NCI-H2107 treated with DMSO at 0.1 percent for 48 hours (cell line): ENCODE results near the gene INPP5E.
A peak's percentile ranks its signal among the peaks of the same experiment; 100 is the strongest.

Experiments used
- DNase-seq: peaks from one replicate; lab custom pipeline; 2025; ENCODE audit not compliant: unreplicated experiment; lab: John Stamatoyannopoulos, UW

INPP5E gene

GRCh38 chr9:136439481-136440408 lies at the start of gene INPP5E:
TSS of gene INPP5E (minus strand) at chr9:136439845. CDS start at chr9:136439419, 426 bp downstream.
- peak; percentile 27 for DNase-seq

- DNase-seq = peak; percentile 36
These were observed 48.9 kb upstream of the INPP5E start for GRCh38 chr9:136488247-136489214.

- no peak for DNase-seq
These were observed 48.0 kb upstream of the INPP5E start for GRCh38 chr9:136487672-136488071.

- DNase-seq = no peak
These were observed 47.4 kb upstream of the INPP5E start for GRCh38 chr9:136486823-136487620.

DNA sequence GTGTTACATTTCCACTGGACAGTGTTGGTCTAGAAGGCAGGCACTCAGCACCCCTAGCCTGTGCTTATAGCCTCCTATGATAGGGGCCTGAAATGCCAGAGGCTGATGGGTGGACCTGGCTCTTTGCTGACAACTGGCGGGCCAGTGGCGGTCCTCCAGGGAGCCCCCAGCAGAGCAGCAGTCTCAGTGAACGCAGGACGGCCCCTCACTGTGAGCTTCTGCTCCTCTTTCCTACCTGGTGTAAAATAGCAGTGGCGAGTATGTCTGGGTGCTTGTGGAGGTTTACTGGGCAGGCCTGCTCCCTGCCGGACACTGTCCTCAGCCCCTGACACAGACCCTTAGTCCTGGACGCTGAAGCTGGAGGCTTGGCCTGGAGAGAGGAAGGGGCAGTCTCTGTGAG lies 46.5 kb upstream of the INPP5E start:
- DNase-seq = no peak

GRCh38 chr9:136485049-136486045 lies 45.7 kb upstream of the INPP5E start:
- peak; percentile 67 for DNase-seq

DNA sequence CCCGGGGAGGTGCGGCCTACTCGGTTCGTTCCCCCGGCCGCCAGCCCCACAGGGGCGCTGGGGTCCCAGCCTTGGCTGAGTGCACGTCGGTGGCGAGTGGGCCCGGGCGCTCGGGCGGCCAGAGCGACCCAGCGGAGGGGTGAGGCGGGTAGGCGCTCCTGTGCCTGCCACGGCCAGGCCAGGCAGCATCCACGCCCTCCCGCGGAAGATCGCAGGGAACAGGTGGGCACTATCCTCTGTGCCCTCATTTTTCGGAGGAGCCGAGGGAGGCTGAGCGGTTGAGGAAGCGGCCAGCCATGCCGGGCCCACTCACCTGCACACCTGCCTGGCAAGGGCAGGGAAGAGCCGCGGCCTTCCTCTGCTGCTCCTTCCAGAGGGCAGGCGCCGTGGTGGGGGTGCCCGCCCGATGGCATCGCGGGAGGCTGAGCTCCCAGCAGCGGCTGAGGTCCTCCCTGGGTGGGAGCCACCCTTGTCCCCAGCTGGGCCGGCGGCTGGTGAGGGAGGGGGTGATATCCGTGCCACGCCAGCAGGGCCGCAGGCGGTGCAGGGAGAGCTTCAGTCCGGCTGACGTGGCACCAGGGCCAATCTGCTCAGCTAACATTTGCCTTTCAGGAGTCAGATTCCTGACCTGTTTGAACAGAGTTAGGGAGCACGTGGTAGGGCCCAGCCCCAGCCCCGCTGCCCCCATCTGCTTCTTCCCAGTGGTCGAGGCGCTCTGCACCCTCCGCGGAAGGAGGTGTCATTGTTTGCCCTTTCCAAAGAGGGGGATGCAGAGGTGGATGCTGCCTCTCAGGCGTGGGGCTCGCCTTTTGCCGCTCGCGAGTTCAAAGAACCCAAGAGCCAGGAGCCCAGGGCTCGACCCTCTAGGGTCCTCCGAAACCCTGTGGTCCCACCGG lies 44.8 kb upstream of the INPP5E start:
- DNase-seq = no peak

- DNase-seq = peak; percentile 76
These were observed 44.0 kb upstream of the INPP5E start for GRCh38 chr9:136483589-136484152.

GRCh38 chr9:136482793-136483588 lies 43.3 kb upstream of the INPP5E start, which contains the start of gene SEC16A:
TSS of gene SEC16A (minus strand) at chr9:136483040. CDS start at chr9:136477615, 5,425 bp downstream.
- peak; percentile 99 for DNase-seq

GRCh38 chr9:136482046-136482792 lies 42.6 kb upstream of the INPP5E start:
- no peak for DNase-seq

GRCh38 chr9:136481558-136481957 lies 41.9 kb upstream of the INPP5E start:
- DNase-seq = no peak

- DNase-seq = no peak
These were observed 36.9 kb upstream of the INPP5E start for GRCh38 chr9:136476369-136477150.

- DNase-seq = no peak
These were observed 35.6 kb upstream of the INPP5E start for GRCh38 chr9:136474974-136475865.

DNA sequence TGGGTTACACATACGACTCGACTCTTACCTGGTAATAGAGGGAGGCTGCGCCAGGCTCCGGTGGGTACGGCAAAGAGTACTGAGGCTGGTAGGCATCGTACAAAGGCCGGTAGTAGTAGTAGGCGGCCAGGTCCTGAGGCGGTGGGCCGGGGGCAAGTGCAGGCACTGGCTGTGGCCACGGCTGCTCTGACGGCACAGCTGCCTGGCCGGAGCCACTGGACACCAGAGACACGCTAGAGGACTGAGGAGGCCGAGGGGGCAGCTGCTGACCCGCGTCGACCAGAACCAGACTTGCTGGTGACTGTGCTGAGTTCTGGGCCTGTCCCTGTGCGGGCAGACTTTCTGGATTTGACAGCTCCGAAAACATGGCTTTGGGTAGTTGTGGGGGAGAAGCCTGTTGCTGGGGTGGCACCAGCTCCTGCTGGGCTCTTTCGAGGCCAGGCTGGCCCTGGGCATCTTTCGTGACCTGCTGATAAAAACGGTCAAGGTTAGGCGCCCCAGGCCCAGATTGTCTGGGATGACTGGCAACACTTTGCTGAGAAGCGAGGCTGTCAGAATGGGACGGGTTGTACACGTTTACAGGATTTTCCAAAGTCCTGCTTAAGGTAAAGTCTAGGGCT lies 34.5 kb upstream of the INPP5E start:
- no peak for DNase-seq
